ENCODE measurements around the gene PTRHD1. TPM values are rescaled to one million over a fixed set of nuclear protein-coding genes. Genes with fewer than 3 reads are reported as not detected.

The PTRHD1 gene
- total RNA-seq, 1 donor from 2014 or later: 24.3 TPM

DNA sequence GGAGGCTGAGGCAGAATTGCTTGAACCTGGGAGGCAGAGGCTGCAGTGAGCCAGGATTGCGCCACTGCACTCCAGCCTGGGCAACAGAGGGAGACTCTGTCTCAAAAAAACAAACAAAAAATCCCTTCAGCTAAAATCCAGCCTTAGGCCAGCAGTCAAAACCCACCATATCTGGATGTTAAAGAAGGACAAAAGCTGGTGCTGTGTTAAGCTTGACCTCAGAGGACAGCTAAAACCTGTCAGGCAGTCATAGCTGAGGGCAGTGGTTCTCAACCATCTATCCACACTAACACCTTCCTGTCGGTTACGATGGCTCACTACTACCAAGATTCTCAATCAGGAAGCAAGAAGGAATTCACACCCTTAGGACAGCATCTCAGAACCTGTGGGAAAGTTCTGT, 9.6 kb downstream of the PTRHD1 start:
- Histone ChIP-seq H3K4me3 (no peak overlapping the region), H3K27ac (replicated peaks) (no peak overlapping the region), H3K9me3 (replicated peaks) (no peaks in the 10 kb centered on the region), H3K4me1 (no peaks in the 10 kb centered on the region), H3K27me3 (ENCODE audit: low read depth) (no peaks in the 10 kb centered on the region), H3K36me3 (no peaks in the 10 kb centered on the region)
- TF ChIP-seq CTCF (IDR thresholded peaks at IDR 0.05; ENCODE audit: borderline replicate concordance): no peak
- intact Hi-C loops (cut with micrococcal nuclease): no loop called here
- no peak for DNase-seq

DNA sequence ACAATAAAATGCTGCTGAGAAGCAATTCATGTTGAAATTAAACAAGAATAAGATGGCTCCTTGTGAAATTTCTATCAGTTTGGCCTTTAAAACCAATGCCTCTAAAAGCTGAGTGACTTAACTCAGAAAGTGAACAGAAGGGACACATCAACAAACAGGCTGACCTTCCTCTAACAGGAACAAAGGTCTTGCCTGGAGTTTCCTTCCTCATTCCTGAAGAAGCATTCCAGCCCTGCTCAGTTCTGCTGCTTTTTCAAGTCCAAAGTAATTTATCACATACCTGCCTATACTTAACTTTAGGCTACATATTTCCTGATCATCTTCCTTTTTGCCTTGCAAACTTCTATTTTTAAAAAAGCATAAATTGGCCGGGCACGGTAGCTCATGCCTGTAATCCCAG, 14.1 kb downstream of the PTRHD1 start:
- no peaks in the 10 kb centered on the region for H3K9me3 ChIP-seq (replicated peaks)
- DNase-seq: no peak
- H3K27me3 ChIP-seq (ENCODE audit: low read depth): no peaks in the 10 kb centered on the region
- no peak overlapping the region for H3K4me3 ChIP-seq
- H3K36me3 ChIP-seq: no peaks in the 10 kb centered on the region
- intact Hi-C loops (cut with micrococcal nuclease): no loop called here
- TF ChIP-seq CTCF (IDR thresholded peaks at IDR 0.05; ENCODE audit: borderline replicate concordance): no peak
- no peaks in the 10 kb centered on the region for H3K4me1 ChIP-seq
- no peak overlapping the region for H3K27ac ChIP-seq (replicated peaks)

DNA sequence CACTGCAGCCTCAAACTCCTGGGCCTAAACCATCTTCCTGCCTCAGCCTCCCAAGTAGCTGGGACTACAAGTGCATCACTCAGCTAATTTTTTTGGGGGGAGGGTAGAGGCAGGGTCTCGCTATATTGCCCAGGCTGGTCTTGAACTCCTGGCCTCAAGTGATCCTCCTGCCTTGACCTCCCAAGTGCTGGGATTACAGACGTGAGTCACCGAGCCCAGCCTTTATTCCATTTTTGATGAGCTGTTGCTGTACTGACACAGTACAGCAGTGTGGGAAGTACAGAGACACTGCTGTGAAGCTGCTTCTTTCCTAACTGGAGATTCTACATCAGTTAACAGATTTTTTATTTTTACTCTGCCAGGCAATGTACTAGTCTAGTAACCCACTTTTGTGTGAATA, 18.8 kb downstream of the PTRHD1 start:
- intact Hi-C loops (cut with micrococcal nuclease): no loop called here
- H3K36me3 ChIP-seq: peaks cover 10% of the 10 kb centered on the region
- no peak for DNase-seq
- H3K27ac ChIP-seq (replicated peaks): no peak overlapping the region
- no peak for TF ChIP-seq CTCF (IDR thresholded peaks at IDR 0.05; ENCODE audit: borderline replicate concordance)
- H3K9me3 ChIP-seq (replicated peaks): no peaks in the 10 kb centered on the region
- H3K4me3 ChIP-seq: no peak overlapping the region
- no peaks in the 10 kb centered on the region for H3K27me3 ChIP-seq (ENCODE audit: low read depth)
- H3K4me1 ChIP-seq: no peaks in the 10 kb centered on the region

DNA sequence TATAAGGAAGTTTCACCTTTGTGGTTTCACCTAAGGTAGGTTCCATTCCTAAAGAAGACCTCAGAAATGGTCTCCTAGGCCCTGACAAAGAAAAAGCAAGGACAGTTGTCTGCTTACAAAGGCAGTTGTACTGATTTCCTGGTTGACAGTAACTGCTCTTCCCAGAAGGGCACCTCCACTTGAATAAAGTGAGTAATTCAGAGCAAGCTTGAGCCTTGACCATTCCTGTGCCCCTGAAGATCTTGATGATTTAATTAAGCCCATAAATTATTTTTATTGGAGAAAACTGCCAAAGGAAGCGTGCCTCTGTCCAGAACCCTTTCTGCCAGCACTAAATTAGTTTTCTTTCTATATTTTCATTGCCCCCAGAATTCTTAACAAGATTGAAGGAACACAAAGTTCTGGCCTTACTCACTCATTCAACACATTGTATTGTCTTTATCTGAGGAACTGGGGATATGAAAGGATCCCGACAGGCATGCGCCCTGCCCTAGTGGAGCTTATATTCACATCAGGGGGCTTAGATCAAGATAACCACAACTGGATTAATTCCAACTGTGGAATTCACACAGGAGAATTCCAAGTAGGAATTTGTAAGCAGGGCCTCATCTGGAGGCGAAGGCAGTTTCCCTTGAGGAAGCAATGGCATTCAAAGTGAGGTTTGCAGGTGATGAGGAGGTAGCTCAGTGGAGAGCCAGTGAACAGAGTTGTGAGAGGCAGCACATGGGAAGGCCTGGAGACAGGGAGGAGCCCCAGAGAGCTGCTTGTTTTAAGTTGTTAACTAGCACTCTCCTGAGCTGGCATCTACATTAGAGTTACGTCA, 21.2 kb downstream of the PTRHD1 start:
- intact Hi-C loops (cut with micrococcal nuclease): no loop called here

GRCh38 chr2:24771061-24771460, 22.1 kb downstream of the PTRHD1 start:
- Histone ChIP-seq H3K27me3 (ENCODE audit: low read depth) (no peaks in the 10 kb centered on the region), H3K4me3 (no peak overlapping the region), H3K9me3 (replicated peaks) (no peaks in the 10 kb centered on the region), H3K4me1 (peaks cover 14% of the 10 kb centered on the region), H3K27ac (replicated peaks) (no peak overlapping the region), H3K36me3 (peaks cover 26% of the 10 kb centered on the region)
- no peak for DNase-seq
- intact Hi-C loops (cut with micrococcal nuclease): no loop called here
- no peak for TF ChIP-seq CTCF (IDR thresholded peaks at IDR 0.05; ENCODE audit: borderline replicate concordance)

More for the DNA sequence above, 21.2 kb downstream of the PTRHD1 start:
- no peak for DNase-seq
- H3K4me3 ChIP-seq: no peak overlapping the region
- H3K27ac ChIP-seq (replicated peaks): no peak overlapping the region
- peaks cover 14% of the 10 kb centered on the region for H3K4me1 ChIP-seq
- H3K9me3 ChIP-seq (replicated peaks): no peaks in the 10 kb centered on the region
- no peak for TF ChIP-seq CTCF (IDR thresholded peaks at IDR 0.05; ENCODE audit: borderline replicate concordance)
- no peaks in the 10 kb centered on the region for H3K27me3 ChIP-seq (ENCODE audit: low read depth)
- H3K36me3 ChIP-seq: peaks cover 26% of the 10 kb centered on the region
